ENCODE results near the gene RTN4R.
A peak's percentile ranks its signal among the peaks of the same experiment; 100 is the strongest.

Gene RTN4R

DNA sequence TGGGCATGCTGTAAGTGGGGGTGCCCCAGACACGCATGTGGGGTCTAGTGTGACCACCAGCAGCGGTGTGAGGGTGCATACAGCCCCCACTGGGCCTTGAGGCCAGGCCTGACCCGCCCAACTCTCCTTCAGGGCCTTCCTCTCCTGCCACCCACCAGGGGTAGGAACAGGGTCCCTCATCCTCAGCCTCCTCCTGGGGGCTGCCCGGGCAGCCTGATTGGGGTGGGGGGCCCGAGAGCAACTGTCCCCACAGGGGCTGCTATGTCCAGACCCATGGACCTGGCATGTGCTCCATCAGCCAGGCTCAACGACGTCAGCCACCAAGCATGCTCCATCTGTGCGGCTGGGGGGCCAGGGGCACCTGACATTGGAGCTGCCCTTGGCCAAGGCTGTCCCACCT, 27.2 kb downstream of the RTN4R start:
- TF ChIP-seq, protein P1, sequence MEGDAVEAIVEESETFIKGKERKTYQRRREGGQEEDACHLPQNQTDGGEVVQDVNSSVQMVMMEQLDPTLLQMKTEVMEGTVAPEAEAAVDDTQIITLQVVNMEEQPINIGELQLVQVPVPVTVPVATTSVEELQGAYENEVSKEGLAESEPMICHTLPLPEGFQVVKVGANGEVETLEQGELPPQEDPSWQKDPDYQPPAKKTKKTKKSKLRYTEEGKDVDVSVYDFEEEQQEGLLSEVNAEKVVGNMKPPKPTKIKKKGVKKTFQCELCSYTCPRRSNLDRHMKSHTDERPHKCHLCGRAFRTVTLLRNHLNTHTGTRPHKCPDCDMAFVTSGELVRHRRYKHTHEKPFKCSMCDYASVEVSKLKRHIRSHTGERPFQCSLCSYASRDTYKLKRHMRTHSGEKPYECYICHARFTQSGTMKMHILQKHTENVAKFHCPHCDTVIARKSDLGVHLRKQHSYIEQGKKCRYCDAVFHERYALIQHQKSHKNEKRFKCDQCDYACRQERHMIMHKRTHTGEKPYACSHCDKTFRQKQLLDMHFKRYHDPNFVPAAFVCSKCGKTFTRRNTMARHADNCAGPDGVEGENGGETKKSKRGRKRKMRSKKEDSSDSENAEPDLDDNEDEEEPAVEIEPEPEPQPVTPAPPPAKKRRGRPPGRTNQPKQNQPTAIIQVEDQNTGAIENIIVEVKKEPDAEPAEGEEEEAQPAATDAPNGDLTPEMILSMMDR (conservative IDR thresholded peaks at IDR 0.05) = no peak
- H3K27ac ChIP-seq = no peak overlapping the region

DNA sequence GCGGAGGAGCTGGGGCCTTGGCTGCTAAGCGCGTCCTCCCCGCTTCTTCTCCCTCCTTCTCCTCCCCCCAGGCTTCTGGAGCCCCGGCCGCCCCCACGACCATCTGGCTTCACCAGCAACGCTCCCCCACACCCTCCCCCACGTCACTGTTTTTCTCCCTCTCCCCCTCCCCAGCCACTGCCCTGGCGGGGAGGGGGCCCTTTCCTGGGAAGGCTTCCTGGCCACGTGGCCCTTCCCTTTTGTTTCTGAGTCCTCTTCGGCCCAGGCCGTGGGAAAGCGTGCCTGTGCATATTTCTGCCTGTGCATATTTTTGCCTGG, 27.7 kb downstream of the RTN4R start:
- no peak overlapping the region for H3K27ac ChIP-seq
- TF ChIP-seq, protein P1 (conservative IDR thresholded peaks at IDR 0.05) = no peak

GRCh38 chr22:20239676-20240446, 28.3 kb downstream of the RTN4R start:
- no peak overlapping the region for H3K27ac ChIP-seq
- TF ChIP-seq, protein P1 (conservative IDR thresholded peaks at IDR 0.05) = no peak

- peak overlapping the region; percentile 8; the same call in 1 of the 2 replicates for H3K27ac ChIP-seq
- TF ChIP-seq, protein P1 (conservative IDR thresholded peaks at IDR 0.05) = peak; percentile 55
These were observed 29.0 kb downstream of the RTN4R start for GRCh38 chr22:20238901-20239675.

GRCh38 chr22:20238536-20238900, 29.6 kb downstream of the RTN4R start:
- TF ChIP-seq, protein P1 (conservative IDR thresholded peaks at IDR 0.05) = peak; percentile 88
- H3K27ac ChIP-seq = peak overlapping the region; percentile 8; the same call in 1 of the 2 replicates

DNA sequence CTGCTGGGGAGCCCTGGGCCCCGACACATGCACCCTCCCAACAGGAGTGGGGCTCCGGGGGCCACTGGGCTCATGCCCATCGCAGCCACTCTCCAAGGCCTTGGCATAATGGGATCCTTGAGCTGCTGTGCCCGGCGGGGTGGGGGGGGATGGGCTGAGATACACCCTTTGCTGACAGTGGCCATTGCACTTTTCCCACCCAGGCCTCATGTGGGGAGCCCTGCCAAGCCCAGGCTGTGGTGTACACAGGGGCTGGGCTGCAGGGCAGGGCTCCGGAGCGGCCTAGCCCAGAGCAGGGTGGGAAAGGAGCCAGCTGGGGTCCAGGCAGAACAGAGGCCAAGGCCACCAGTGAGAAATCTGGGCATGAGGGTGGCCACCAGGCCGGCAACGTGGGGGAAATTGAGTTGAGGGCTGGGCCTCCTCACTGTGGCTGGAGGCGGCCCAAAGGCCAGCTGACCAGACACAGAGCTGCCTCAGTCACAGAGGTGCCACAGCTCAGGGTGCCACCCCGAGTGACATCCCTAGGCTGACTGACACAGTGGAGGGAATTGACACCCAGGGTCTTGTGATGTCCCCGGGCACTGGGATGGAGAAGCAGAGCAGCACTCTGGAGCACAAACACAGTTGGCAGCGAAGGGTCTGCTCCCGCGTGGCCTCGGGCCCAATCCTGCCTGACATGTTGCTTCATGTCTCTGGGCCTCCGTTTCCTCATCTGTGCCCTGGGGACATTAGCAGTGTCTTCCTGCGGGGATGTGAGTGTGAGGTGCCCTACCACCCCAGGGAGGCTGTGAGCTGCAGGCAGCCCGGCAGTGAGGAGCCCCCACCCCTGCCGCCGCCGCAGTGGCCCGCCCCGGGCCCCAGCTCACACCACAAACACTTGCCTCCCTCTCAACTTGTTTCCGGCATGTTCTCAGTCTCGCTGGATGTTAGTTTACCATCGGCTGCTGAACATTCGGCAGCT, 30.4 kb downstream of the RTN4R start:
- TF ChIP-seq, protein P1 (conservative IDR thresholded peaks at IDR 0.05) = no peak
- H3K27ac ChIP-seq = peak overlapping the region; percentile 8; the same call in 1 of the 2 replicates

Measured in VCaP (cell line).